MM.1S (cell line): ENCODE data around the gene BBS5.

Experiments
- DNase-seq: peaks from one replicate; pipeline ENCODE4 v3.0.0-alpha.2; 2015
- H2AFZ ChIP-seq: fragments of 300-600 bp; sonication (generic); 2 replicates; pipeline ENCODE4 v1.6.0; 2016; ENCODE audit warnings: antibody characterized with exemption, low read length
- H3F3A ChIP-seq: fragments of 300-600 bp; sonication (generic); 2 replicates; pipeline ENCODE4 v1.6.1; 2016; ENCODE audit warnings: mild to moderate bottlenecking, antibody characterized with exemption, low read length, moderate library complexity, mixed read lengths; ENCODE audit not compliant: insufficient read depth
- H3K27ac ChIP-seq: fragments of 300-600 bp; sonication (generic); 2 replicates; pipeline ENCODE4 v1.5.1; 2016; ENCODE audit warnings: mild to moderate bottlenecking, low read length
- H3K27me3 ChIP-seq: fragments of 300-600 bp; sonication (generic); replicated peaks from 2 replicates; pipeline ENCODE4 v1.6.0; 2016; ENCODE audit warnings: low read length; ENCODE audit not compliant: insufficient read depth
- H3K36me3 ChIP-seq: fragments of 300-600 bp; sonication (generic); replicated peaks from 2 replicates; pipeline ENCODE4 v1.6.1; 2016; ENCODE audit warnings: mild to moderate bottlenecking, low read length, mixed read lengths; ENCODE audit not compliant: insufficient read depth
- H3K4me1 ChIP-seq: fragments of 300-600 bp; sonication (generic); 2 replicates; pipeline ENCODE4 v1.6.1; 2016; ENCODE audit warnings: low read length, mixed read lengths
- H3K4me2 ChIP-seq: fragments of 300-600 bp; sonication (generic); 2 replicates; pipeline ENCODE4 v1.6.0; 2016; ENCODE audit warnings: low read depth, low read length
- H3K4me3 ChIP-seq: fragments of 300-600 bp; sonication (generic); 2 replicates; pipeline ENCODE4 v1.5.1; 2016; ENCODE audit warnings: low read length, mixed read lengths
- H3K79me2 ChIP-seq: fragments of 300-600 bp; sonication (generic); 2 replicates; pipeline ENCODE4 v1.6.1; 2016; ENCODE audit warnings: mixed run types, low read length, mixed read lengths
- H3K9ac ChIP-seq: fragments of 300-600 bp; sonication (generic); 2 replicates; pipeline ENCODE4 v1.6.1; 2016; ENCODE audit warnings: low read length, mixed read lengths
- H3K9me2 ChIP-seq: fragments of 300-600 bp; sonication (generic); replicated peaks from 2 replicates; pipeline ENCODE4 v1.6.1; 2016; ENCODE audit warnings: mild to moderate bottlenecking, low read length, mixed read lengths; ENCODE audit not compliant: insufficient read depth
- H3K9me3 ChIP-seq: fragments of 300-600 bp; sonication (generic); replicated peaks from 2 replicates; pipeline ENCODE4 v1.6.1; 2016; ENCODE audit warnings: mild to moderate bottlenecking, low read length, mixed read lengths; ENCODE audit not compliant: insufficient read depth
- H4K20me1 ChIP-seq: fragments of 300-600 bp; sonication (generic); 2 replicates; pipeline ENCODE4 v1.6.1; 2016; ENCODE audit warnings: mild to moderate bottlenecking, low read length, moderate library complexity, mixed read lengths; ENCODE audit not compliant: insufficient read depth
- CTCF ChIP-seq: fragments of 300-600 bp; sonication (generic); IDR thresholded peaks from 2 replicates; pipeline ENCODE4 v1.5.1; 2016; ENCODE audit warnings: antibody characterized with exemption, low read length, mixed read lengths
- EZH2 ChIP-seq: fragments of 300-600 bp; sonication (generic); optimal IDR thresholded peaks from 2 replicates; pipeline ENCODE3; 2017; ENCODE audit warnings: low read depth, mild to moderate bottlenecking, antibody characterized with exemption, low read length, mixed read lengths
- EZH2phosphoT487 ChIP-seq: fragments of 300-600 bp; sonication (generic); IDR thresholded peaks from 2 replicates; pipeline ENCODE4 v1.6.1; 2018; ENCODE audit warnings: antibody characterized with exemption, low read length

Gene BBS5

GRCh38 chr2:169486487-169486886 lies 7.2 kb downstream of the BBS5 start:
- no peaks in the 10 kb centered on the region for H3K9me3 ChIP-seq
- H3K79me2 ChIP-seq: no peaks in the 10 kb centered on the region
- H3K36me3 ChIP-seq: no peaks in the 10 kb centered on the region
- no peak overlapping the region for H3K4me2 ChIP-seq
- H3K27me3 ChIP-seq: no peaks in the 10 kb centered on the region
- no peaks in the 10 kb centered on the region for H3F3A ChIP-seq
- no peak overlapping the region for H3K4me3 ChIP-seq
- no peak overlapping the region for H3K27ac ChIP-seq
- no peak for DNase-seq
- no peaks in the 10 kb centered on the region for H3K9me2 ChIP-seq
- H4K20me1 ChIP-seq: no peaks in the 10 kb centered on the region
- TF ChIP-seq EZH2 (no peak), CTCF (no peak), EZH2phosphoT487 (no peak)
- no peak overlapping the region for H3K9ac ChIP-seq
- no peak overlapping the region for H2AFZ ChIP-seq
- H3K4me1 ChIP-seq: no peaks in the 10 kb centered on the region

- Histone ChIP-seq H2AFZ (no peak overlapping the region), H3K36me3 (no peaks in the 10 kb centered on the region), H3K4me2 (no peak overlapping the region), H3K9ac (no peak overlapping the region), H3K4me1 (no peaks in the 10 kb centered on the region), H4K20me1 (no peaks in the 10 kb centered on the region), H3K27ac (no peak overlapping the region), H3K4me3 (no peak overlapping the region), H3K9me2 (no peaks in the 10 kb centered on the region), H3K79me2 (no peaks in the 10 kb centered on the region), H3F3A (no peaks in the 10 kb centered on the region), H3K9me3 (no peaks in the 10 kb centered on the region), H3K27me3 (no peaks in the 10 kb centered on the region)
- TF ChIP-seq EZH2phosphoT487 (no peak), CTCF (no peak), EZH2 (no peak)
- DNase-seq: no peak
Measured at GRCh38 chr2:169490834-169491233, 11.5 kb downstream of the BBS5 start.

- Histone ChIP-seq H2AFZ (no peak overlapping the region), H3K4me3 (no peak overlapping the region), H3K4me1 (no peaks in the 10 kb centered on the region), H3K36me3 (no peaks in the 10 kb centered on the region), H3K4me2 (no peak overlapping the region), H3K79me2 (no peaks in the 10 kb centered on the region), H3K27me3 (no peaks in the 10 kb centered on the region), H3K27ac (no peak overlapping the region), H4K20me1 (no peaks in the 10 kb centered on the region), H3F3A (no peaks in the 10 kb centered on the region), H3K9me3 (no peaks in the 10 kb centered on the region), H3K9me2 (no peaks in the 10 kb centered on the region), H3K9ac (no peak overlapping the region)
- TF ChIP-seq EZH2phosphoT487: no peak
- no peak for TF ChIP-seq CTCF
- TF ChIP-seq EZH2: no peak
- DNase-seq: no peak
Measured at GRCh38 chr2:169491378-169491777, 12.1 kb downstream of the BBS5 start.
